AG09309 (cell line): ENCODE measurements around the gene WAC.

Experiments
- DNase-seq: peaks from one replicate; pipeline ENCODE4 v3.0.0-alpha.2; 2010; ENCODE audit warnings: low read depth
- H3K4me3 ChIP-seq: 2 replicates; pipeline ENCODE4 v1.5.1; 2011; ENCODE audit warnings: mild to moderate bottlenecking, low read depth, low read length, moderate library complexity; ENCODE audit not compliant: control insufficient read depth
- TF ChIP-seq, protein P1 (sequence below): IDR thresholded peaks from 2 replicates; pipeline ENCODE4 v1.5.1; 2011; ENCODE audit warnings: mild to moderate bottlenecking, low read depth, low read length, inconsistent platforms; ENCODE audit not compliant: insufficient read depth, control insufficient read depth; ENCODE audit errors: missing control alignments

Gene WAC

DNA sequence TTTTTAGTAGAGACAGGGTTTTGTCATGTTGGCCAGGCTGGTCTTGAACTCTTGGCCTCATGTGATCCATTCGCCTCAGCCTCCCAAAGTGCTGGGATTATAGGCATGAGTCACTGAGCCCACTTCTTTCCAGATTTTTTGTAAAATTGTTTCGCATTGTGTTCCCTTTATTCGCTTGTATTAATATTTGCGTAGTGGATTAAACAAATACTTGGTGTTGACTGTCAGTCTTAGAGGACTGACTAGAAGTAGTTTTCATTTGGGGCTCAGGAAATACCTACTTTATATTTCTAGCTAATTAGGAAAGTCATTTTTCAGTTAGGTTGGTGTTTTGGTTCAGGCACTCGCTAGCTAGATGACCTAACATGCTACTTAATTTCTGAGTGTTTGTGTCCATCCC is 11.1 kb downstream of the WAC start:
- TF ChIP-seq, protein P1, sequence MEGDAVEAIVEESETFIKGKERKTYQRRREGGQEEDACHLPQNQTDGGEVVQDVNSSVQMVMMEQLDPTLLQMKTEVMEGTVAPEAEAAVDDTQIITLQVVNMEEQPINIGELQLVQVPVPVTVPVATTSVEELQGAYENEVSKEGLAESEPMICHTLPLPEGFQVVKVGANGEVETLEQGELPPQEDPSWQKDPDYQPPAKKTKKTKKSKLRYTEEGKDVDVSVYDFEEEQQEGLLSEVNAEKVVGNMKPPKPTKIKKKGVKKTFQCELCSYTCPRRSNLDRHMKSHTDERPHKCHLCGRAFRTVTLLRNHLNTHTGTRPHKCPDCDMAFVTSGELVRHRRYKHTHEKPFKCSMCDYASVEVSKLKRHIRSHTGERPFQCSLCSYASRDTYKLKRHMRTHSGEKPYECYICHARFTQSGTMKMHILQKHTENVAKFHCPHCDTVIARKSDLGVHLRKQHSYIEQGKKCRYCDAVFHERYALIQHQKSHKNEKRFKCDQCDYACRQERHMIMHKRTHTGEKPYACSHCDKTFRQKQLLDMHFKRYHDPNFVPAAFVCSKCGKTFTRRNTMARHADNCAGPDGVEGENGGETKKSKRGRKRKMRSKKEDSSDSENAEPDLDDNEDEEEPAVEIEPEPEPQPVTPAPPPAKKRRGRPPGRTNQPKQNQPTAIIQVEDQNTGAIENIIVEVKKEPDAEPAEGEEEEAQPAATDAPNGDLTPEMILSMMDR = no peak
- H3K4me3 ChIP-seq = no peak overlapping the region
- DNase-seq = no peak

DNA sequence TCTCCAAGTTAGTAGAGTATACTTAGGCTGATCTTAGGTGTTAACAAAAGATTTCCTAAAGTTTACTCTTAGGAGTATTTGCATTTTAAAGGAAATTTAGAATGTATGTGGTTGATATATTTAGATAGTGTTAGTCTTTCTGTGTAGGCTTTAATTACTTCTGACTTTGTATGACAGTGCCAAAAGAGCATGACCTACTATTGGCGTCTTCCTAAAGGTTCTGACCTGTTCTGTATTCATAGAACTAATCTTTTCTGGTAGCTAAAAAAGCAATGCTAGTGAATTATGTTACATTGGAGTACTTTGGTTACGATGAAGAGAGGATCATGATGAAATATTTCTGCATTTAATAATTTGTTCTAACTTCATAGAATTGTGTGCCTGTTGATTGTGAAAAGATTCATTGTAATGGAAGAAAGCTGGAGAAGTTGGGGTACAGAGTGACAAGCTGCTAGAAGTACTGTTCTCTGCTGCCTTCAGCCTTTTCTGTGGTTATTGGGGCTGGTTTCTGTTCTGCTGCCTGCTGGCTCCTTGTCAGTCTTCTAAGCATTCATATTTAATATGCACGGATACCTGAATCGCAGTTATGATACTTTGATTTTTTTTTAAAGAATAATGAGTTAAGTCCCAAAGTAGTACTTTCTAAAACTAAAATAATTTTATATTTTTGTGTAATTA is 13.2 kb downstream of the WAC start:
- H3K4me3 ChIP-seq = no peak overlapping the region
- DNase-seq = no peak
- TF ChIP-seq, protein P1 = no peak

DNA sequence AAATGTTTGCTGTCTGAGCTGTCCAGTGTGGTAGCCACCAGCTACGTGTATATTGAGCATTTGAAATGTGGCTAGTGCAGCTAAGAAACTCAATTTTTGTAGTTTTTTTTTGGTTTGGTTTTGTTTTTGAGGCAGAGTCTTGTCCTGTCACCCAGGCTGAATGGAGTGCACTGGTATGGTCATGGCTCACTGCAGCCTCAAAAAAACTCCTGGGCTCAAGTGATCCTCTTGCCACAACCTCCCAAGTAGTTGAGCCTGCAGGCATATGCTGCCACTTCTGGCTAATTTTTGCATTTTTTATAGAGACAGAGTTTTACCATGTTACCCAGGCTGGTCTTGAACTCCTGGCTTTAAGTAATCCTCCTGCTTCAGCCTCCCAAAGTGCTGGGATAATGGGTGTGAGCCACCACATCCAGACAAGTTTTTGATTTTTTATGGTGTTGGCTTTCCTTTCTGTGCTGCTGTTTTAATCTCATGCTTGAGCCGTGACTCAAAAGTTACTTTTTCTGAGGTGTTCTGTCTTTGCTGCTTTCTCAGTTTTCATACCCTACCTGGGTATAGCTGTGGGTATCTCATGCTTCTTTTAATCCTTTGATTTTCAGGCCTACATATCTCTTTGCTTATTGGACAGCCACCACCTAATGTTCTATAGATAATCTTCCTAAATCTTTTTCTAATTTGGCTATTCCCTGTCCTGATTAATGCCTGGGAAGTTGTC is 16.0 kb downstream of the WAC start:
- DNase-seq = no peak
- no peak overlapping the region for H3K4me3 ChIP-seq
- TF ChIP-seq, protein P1 = no peak

DNA sequence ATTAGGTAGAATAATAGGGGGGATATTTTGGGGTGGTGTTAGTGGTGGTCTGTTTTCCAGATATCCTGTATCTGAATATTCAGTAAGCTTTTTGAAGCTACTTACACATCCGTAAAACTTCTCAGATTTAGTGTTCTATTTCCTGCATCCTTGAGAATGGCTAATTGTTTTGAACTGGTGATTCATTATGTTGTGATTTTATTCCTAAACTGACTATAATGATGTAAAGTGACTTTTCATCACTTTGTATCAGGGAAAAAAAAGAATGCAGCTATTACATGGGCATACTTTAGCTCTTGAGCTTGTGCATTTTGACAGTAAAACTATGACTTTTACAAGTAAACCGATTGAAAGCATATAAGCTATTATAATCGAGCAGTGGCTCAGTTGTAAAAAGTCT is 18.2 kb downstream of the WAC start:
- no peak for DNase-seq
- TF ChIP-seq, protein P1 = no peak
- H3K4me3 ChIP-seq = no peak overlapping the region

DNA sequence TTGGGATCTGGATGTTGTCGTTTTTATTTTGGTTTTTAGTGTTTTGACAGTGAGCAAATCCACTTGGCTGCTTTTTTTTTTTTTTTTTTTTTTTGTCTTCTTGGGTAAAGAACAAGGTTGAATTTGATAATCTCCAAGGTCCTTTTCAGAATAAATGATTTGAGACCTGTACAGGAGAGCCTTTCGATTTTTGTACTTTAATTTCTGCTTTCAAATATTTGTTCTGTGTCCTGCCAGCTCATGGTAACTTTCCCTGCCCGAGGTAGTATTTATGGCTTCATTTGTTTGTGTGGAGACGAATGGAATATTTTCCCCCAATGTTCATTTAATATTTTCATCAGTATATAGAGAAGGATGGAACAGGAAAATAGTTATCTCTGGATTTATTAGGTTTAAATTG is 19.9 kb downstream of the WAC start:
- TF ChIP-seq, protein P1 = no peak
- no peak overlapping the region for H3K4me3 ChIP-seq
- DNase-seq = no peak

DNA sequence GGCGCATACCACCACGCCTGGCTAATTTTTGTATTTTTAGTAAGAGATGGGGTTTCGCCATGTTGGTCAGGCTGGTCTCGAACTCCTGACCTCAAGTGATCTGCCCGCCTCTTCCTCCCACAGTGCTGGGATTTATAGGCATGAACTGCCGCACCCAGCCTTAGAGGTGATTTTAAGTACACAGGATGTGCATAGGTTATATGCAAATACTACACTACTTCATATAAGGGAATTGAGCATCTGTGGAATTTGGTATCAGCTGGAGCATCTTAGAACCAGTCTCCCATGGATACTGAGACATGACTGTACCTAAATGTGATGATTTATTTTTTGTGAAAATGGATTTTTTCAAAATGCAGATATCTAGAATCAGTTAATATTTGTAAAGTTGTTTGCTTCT is 21.1 kb downstream of the WAC start:
- no peak overlapping the region for H3K4me3 ChIP-seq
- no peak for DNase-seq
- TF ChIP-seq, protein P1 = no peak
